Activated T-cell treated with anti-CD3 and anti-CD28 coated beads for 48 hours (primary cell): Measurements from ENCODE around the gene FAR1.

Source experiments
- DNase-seq: peaks from one replicate; pipeline ENCODE4 v3.0.0-alpha.2; 2020; ENCODE audit warnings: low read depth

The FAR1 gene

GRCh38 chr11:13669544-13670488, 1.3 kb downstream of the FAR1 start:
- DNase-seq = no peak

DNA sequence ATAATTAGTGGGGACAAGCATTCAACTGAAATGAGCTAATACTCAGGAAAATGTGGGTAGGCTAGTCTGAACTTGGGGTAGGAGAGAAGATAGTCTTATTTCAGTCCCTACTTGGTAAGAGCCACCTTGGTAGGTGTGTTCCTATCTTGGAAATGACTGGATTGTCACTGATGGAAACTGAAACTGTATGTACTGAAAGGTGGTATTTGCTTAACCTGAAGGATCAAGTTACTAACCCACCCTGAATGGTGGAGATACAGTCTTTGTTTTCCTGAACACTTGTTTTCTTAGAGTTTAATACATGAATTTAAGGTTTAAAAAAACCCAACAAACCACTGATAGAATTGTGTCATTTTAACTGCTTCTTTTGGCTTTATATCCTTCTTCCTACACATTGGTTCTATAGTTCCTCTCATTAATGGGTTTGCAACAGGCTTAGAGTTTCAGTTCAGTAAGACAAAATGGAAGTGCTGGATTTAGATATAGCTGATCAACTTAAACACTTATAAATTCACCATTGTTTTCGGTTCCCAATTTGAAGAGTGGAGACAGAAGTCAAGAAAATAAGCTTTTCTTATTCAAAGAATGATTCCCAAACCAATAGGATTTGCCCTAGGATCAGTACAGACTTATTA, 4.2 kb downstream of the FAR1 start:
- no peak for DNase-seq

GRCh38 chr11:13674799-13675509, 6.5 kb downstream of the FAR1 start:
- DNase-seq = no peak

DNA sequence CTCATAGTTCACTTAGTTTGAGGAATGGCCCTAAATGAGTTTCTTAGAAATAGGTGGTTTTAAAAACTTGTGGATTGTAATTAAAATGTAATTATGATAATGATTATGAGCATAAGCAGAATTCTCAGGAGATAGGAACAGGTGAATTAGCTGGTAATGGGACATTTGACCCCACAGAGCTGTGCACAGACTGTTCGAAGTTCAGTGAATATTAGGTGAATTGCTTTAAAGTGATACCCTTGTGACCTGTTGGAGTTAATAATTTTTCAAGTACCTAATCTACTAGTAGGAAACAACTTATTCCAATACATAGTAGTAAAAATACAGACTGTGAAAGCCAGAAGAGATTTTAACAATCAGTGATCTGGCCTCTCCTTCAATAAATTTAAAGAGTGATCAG, 8.1 kb downstream of the FAR1 start:
- DNase-seq = no peak

DNA sequence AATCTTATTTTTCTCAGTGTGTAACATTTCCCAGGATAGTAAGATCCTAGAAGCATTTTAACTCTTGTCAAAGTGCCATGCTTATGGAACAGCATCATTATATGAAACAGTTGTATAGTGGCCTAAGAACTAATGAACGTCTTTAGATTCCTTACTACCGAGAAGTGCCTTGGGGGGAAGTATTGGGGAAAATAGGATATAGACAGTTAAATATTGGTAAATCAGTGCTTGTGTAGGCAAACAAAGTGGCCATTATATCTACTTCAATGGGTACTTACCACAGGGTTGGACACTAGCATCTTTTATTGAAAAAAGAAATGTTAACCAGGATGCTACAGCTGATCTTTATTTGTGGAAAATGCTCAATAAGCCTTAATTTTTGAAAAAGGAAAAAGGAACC, 11.3 kb downstream of the FAR1 start:
- no peak for DNase-seq

- DNase-seq = no peak
Measured at GRCh38 chr11:13680501-13681264, 12.2 kb downstream of the FAR1 start.

- no peak for DNase-seq
Measured at GRCh38 chr11:13681446-13681845, 13.0 kb downstream of the FAR1 start.

DNA sequence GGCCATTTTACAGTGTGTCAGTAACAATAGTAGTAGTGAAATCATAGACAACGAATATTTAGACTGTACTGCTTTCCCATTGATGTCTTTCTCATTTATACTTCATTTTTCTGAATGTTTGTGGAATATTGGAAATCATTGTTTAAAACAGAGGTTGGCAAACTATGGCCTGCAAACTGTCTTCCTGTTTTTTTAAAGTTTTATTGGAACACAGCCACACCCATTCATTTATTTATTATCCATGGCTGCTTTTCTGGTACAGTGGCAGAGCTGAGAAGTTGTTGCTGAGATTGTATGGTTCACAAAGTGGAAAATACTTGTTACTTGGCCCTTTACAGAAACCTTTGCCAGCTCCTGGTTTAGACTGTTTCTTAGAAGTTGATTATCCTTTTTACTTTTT, 13.7 kb downstream of the FAR1 start:
- DNase-seq = no peak

DNA sequence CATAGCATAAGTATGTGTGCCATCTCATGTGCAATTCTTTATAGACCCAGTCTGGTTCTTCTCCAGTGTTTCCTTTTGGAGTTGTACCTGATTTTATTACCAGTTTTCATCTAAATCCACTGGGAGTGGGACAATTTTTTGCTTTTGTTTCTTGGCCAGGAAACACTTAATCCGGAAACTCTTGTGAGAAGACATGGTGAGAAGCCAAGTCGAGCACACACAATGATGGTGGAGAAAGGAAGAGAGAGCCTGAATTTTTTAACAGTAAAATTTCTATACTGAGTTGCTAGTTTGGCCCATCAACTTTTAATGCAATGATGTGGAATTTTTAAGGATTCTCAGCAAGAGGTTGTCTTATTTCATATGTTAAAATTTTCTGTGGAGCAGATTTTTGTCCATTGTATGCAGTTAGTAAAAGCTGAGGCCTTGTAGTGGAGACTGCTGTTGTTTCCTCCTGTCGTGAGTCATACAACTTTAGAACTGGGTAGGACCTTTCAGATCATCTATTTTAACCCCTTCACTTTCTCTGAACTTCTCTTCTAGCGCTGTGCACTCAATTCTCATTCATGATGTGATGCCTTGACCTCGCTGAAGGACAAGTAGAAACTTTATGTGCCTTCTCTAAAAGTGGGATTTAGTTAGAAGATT, 17.1 kb downstream of the FAR1 start:
- no peak for DNase-seq

- no peak for DNase-seq
Measured at GRCh38 chr11:13686776-13687175, 18.3 kb downstream of the FAR1 start.

DNA sequence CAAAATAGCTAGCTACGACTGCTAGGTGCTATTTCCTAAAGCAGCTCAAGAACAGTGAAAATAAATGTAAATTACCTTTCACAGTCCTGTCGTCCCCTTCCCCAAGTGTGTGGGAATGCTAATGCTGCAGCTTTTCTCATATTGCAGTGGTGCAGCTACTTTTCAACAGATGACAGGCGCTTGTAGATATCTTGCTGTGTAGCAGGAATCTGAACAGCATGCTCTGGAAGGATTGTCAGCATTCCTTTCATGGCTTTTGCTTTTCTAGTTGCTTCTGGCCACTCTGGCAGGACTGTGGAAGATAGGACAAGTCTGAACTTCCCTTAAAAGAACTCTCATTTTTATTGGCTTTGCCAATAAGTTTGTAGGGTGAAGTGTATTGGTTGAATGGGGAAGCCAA, 18.8 kb downstream of the FAR1 start:
- no peak for DNase-seq

DNA sequence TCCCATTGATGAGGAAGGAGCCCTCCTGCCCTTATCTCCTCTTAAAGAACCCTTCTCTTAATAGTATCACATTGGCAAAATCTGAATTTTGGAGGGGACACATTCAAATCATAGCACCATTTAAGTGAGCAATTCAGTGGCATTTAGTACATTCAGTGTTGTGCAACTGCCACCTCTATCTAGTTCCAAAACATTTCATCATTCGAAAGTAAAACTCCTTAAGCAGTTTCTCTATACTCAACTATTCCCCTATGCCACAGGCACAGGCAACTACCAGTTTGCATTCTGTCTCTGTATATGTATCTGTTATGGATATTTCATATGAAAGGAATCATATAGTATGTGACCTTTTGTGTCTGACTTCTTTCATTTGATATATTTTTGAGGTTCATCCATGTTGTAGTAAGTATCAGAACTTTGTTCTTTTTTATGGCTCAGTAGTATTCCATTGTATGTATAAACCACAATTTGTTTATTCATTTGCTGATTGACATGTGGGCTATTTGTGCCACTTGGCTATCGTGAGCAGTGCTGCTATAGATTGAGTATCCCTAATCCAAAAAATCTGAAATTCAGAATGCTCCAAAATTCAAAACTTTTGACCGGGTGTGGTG, 22.9 kb downstream of the FAR1 start:
- DNase-seq = no peak

DNA sequence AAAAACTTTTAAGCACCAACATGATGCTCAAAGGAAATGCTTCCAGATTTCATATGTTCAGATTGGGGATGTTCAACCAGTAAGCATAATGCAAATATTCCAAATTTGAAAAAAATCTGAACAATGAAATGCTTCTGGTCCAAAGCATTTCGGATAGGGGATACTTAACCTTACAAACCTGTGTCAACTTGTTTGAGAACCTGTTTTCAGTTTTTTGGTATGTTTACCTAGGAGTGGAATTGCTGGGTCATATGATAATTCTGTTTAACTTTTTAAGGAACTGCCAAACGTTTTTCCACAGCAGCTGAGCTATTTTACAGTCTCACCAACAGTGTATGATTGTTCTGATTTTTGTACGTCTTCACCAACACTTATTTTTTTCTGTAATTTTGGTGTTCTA, 23.7 kb downstream of the FAR1 start:
- no peak for DNase-seq

DNA sequence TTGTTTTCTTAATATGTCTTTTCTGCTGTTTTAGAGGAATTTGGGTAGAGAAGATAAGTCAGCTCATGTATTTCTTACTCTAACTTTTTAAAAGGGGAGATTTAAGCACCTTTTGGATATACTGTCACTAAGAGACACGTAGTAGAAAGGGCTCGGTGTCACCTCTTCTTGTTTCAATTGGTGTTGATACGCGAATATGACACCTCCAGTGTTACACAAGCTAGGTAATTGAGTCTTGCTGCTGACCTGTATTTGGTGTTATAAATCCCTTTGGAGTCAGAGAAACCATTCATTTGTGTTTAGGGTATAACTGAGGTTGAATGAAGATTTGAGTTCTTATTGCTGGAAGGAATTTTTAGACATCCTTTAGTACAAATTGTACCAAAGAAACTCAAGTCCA, 25.6 kb downstream of the FAR1 start:
- DNase-seq = no peak

GRCh38 chr11:13695886-13696285, 27.4 kb downstream of the FAR1 start:
- no peak for DNase-seq

GRCh38 chr11:13697710-13698109, 29.2 kb downstream of the FAR1 start:
- no peak for DNase-seq

- no peak for DNase-seq
Measured at GRCh38 chr11:13698132-13698531, 29.7 kb downstream of the FAR1 start.

DNA sequence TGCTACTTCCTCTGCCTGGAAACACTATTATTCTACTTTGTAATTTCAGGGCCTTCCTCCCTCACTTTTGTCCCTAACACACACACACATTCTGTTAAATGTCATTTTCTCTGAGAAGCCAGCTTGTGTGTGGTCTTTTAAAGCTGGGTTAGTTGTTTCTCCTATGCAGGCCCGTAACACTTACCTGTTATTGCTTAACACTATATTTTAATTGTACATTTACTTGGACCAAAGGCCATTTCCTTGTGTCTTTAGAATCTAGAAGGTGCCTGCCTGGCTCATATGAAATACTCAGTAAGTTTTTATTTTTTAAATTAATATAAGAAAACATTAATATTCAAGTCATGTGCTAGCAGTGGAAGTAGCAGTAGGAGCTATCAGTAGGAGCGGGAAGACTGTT, 30.6 kb downstream of the FAR1 start:
- DNase-seq = no peak

DNA sequence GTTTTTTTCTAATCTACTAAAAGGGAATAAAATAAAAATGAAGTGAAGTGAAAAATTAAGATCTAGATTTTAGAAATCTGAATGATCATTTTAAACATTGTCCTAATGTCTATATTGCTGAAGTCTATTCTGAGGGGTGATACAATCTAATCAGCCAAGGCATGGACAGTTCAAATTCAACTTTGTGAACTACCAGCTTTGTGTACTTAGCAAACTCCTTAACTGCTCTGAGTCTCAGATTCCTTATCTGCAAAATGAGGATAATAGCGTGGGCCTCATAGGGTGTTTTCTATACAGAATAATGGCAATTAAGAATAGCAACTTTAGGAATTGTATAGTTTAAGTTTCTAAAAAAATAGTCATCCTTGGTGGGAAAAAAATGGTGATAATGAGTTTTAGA, 31.4 kb downstream of the FAR1 start:
- DNase-seq = no peak

GRCh38 chr11:13701506-13701905, 33.0 kb downstream of the FAR1 start:
- DNase-seq = no peak

GRCh38 chr11:13702071-13702470, 33.6 kb downstream of the FAR1 start:
- DNase-seq = no peak
